ENCODE measurements around the gene PPP1R11. TPM values are rescaled to one million over a fixed set of nuclear protein-coding genes. Genes with fewer than 3 reads are reported as not detected.

The PPP1R11 gene
- polyA plus RNA-seq, 1 donor from 2014 or later, result 102 TPM

- H3K27me3 Mint-ChIP-seq, result peaks cover 58% of the 10 kb centered on the region
- H3K4me3 Mint-ChIP-seq, result peak overlapping the region in 1 of 4 donors; percentile 58
- H3K27ac Mint-ChIP-seq, result peak overlapping the region in 2 of 3 donors; percentile 3 to 68
- peaks cover 0 to 4% (median 0%) of the 10 kb centered on the region in 3 donors for H3K9me3 Mint-ChIP-seq
- peaks cover 13 to 23% (median 18%) of the 10 kb centered on the region in 3 donors for H3K4me1 Mint-ChIP-seq
- peaks cover 14% of the 10 kb centered on the region for H3K36me3 Mint-ChIP-seq
These were observed 6.7 kb downstream of the PPP1R11 start for GRCh38 chr6:30073489-30074235.

GRCh38 chr6:30074331-30075093, 7.5 kb downstream of the PPP1R11 start:
- peaks cover 0 to 4% (median 0%) of the 10 kb centered on the region in 3 donors for H3K9me3 Mint-ChIP-seq
- peaks cover 13 to 22% (median 16%) of the 10 kb centered on the region in 3 donors for H3K4me1 Mint-ChIP-seq
- peaks cover 13% of the 10 kb centered on the region for H3K36me3 Mint-ChIP-seq
- peaks cover 65% of the 10 kb centered on the region for H3K27me3 Mint-ChIP-seq
- H3K4me3 Mint-ChIP-seq, result peak overlapping the region in 3 of 4 donors; percentile 38 to 73 (median 58)
- H3K27ac Mint-ChIP-seq, result no peak overlapping the region

- peak within 1 kb of the TSS in 1 of 3 donors; percentile 55 for H3K27ac Mint-ChIP-seq
- H3K36me3 Mint-ChIP-seq, result peaks cover 10% of the 10 kb centered on the region
- peak within 1 kb of the TSS in 3 of 4 donors; percentile 44 to 81 (median 73) for H3K4me3 Mint-ChIP-seq
- H3K4me1 Mint-ChIP-seq, result peaks cover 9 to 19% (median 16%) of the 10 kb centered on the region in 3 donors
- H3K27me3 Mint-ChIP-seq, result peaks cover 67% of the 10 kb centered on the region
- peaks cover 0 to 4% (median 0%) of the 10 kb centered on the region in 3 donors for H3K9me3 Mint-ChIP-seq
These were observed 8.2 kb downstream of the PPP1R11 start, which contains the start of gene RNF39 for GRCh38 chr6:30075094-30075789. Gene RNF39 (minus strand): TSS chr6:30075769. CDS start chr6:30075585, 184 bp downstream.

GRCh38 chr6:30075790-30076732, 9.1 kb downstream of the PPP1R11 start:
- peaks cover 4 to 15% (median 11%) of the 10 kb centered on the region in 3 donors for H3K4me1 Mint-ChIP-seq
- peak overlapping the region in 2 of 4 donors; percentile 44 to 81 for H3K4me3 Mint-ChIP-seq
- peaks cover 0 to 4% (median 0%) of the 10 kb centered on the region in 3 donors for H3K9me3 Mint-ChIP-seq
- H3K27ac Mint-ChIP-seq, result peak overlapping the region in 1 of 3 donors; percentile 55
- peaks cover 3% of the 10 kb centered on the region for H3K36me3 Mint-ChIP-seq
- peaks cover 59% of the 10 kb centered on the region for H3K27me3 Mint-ChIP-seq

GRCh38 chr6:30077218-30077617, 10.2 kb downstream of the PPP1R11 start:
- H3K9me3 Mint-ChIP-seq, result peaks cover 0 to 3% (median 0%) of the 10 kb centered on the region in 3 donors
- no peak overlapping the region for H3K27ac Mint-ChIP-seq
- H3K4me3 Mint-ChIP-seq, result no peak overlapping the region
- no peaks in the 10 kb centered on the region for H3K36me3 Mint-ChIP-seq
- H3K4me1 Mint-ChIP-seq, result peaks cover 4 to 11% (median 6%) of the 10 kb centered on the region in 3 donors
- H3K27me3 Mint-ChIP-seq, result peaks cover 50% of the 10 kb centered on the region

- Mint-ChIP-seq H3K27me3 (peaks cover 34% of the 10 kb centered on the region), H3K9me3 (peaks cover 0 to 5% (median 0%) of the 10 kb centered on the region in 3 donors), H3K36me3 (peaks cover 3% of the 10 kb centered on the region), H3K27ac (no peak overlapping the region), H3K4me1 (peaks cover 0 to 1% (median 0%) of the 10 kb centered on the region in 3 donors), H3K4me3 (no peak overlapping the region)
These were observed 20.9 kb downstream of the PPP1R11 start for GRCh38 chr6:30087876-30088275.

GRCh38 chr6:30091577-30092381, 24.8 kb downstream of the PPP1R11 start:
- peaks cover 44% of the 10 kb centered on the region for H3K27me3 Mint-ChIP-seq
- H3K36me3 Mint-ChIP-seq, result peaks cover 3% of the 10 kb centered on the region
- no peak overlapping the region for H3K27ac Mint-ChIP-seq
- H3K4me1 Mint-ChIP-seq, result peaks cover 0 to 1% (median 0%) of the 10 kb centered on the region in 3 donors
- H3K4me3 Mint-ChIP-seq, result no peak overlapping the region
- peaks cover 0 to 3% (median 0%) of the 10 kb centered on the region in 3 donors for H3K9me3 Mint-ChIP-seq

- Mint-ChIP-seq H3K9me3 (peaks cover 0 to 3% (median 0%) of the 10 kb centered on the region in 3 donors), H3K4me1 (peaks cover 3 to 7% (median 5%) of the 10 kb centered on the region in 3 donors), H3K27me3 (peaks cover 49% of the 10 kb centered on the region), H3K27ac (no peak overlapping the region), H3K36me3 (peaks cover 2% of the 10 kb centered on the region), H3K4me3 (peak overlapping the region in 1 of 4 donors; percentile 19)
These were observed 26.0 kb downstream of the PPP1R11 start for GRCh38 chr6:30092852-30093543.

GRCh38 chr6:30093951-30094661, 27.1 kb downstream of the PPP1R11 start:
- peaks cover 2% of the 10 kb centered on the region for H3K36me3 Mint-ChIP-seq
- H3K4me3 Mint-ChIP-seq, result no peak overlapping the region
- peaks cover 54% of the 10 kb centered on the region for H3K27me3 Mint-ChIP-seq
- H3K9me3 Mint-ChIP-seq, result peaks cover 0 to 3% (median 0%) of the 10 kb centered on the region in 3 donors
- peaks cover 3 to 7% (median 5%) of the 10 kb centered on the region in 3 donors for H3K4me1 Mint-ChIP-seq
- H3K27ac Mint-ChIP-seq, result no peak overlapping the region

GRCh38 chr6:30096829-30097228, 29.8 kb downstream of the PPP1R11 start:
- no peak overlapping the region for H3K4me3 Mint-ChIP-seq
- H3K27ac Mint-ChIP-seq, result no peak overlapping the region

GRCh38 chr6:30097902-30098768, 31.1 kb downstream of the PPP1R11 start:
- Mint-ChIP-seq H3K4me1 (peaks cover 20 to 31% (median 30%) of the 10 kb centered on the region in 3 donors), H3K27ac (no peak overlapping the region), H3K27me3 (peaks cover 54% of the 10 kb centered on the region), H3K4me3 (no peak overlapping the region), H3K9me3 (no peaks in the 10 kb centered on the region), H3K36me3 (no peaks in the 10 kb centered on the region)

More at GRCh38 chr6:30096829-30097228, 29.8 kb downstream of the PPP1R11 start:
- H3K36me3 Mint-ChIP-seq, result peaks cover 2% of the 10 kb centered on the region
- H3K27me3 Mint-ChIP-seq, result peaks cover 56% of the 10 kb centered on the region
- H3K9me3 Mint-ChIP-seq, result no peaks in the 10 kb centered on the region
- H3K4me1 Mint-ChIP-seq, result peaks cover 15 to 23% (median 22%) of the 10 kb centered on the region in 3 donors

All from IgD-negative memory B cell (primary cell).